Measurements from ENCODE around the gene TBX5. TPM values are rescaled to one million over a fixed set of nuclear protein-coding genes. Genes with fewer than 3 reads are reported as not detected.

Gene TBX5
- total RNA-seq, 6 experiments from 2014 or later: not detected

DNA sequence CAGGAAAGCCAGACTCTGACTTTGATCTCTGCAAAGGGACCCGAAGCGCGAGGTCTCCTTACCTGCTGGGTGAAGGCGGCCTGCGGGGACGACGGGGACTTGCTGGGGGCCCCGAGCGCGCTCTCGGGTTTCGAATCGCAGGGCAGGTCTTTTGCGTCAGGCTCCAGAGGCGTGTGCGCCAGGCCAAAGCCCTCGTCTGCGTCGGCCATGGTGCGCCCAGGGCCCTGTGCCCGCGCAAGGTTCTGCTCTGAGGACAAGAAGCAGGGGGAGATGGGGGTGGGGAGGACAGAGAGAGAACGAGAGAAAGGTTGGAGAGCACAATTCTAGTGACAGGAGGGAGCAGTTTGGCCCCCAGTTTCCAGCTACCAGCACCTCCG is 2.3 kb downstream of the TBX5 start:
- no peaks in the 10 kb centered on the region for H3K36me3 ChIP-seq
- peaks cover 15% of the 10 kb centered on the region in 2 donors for H3K27me3 ChIP-seq
- H3K27ac ChIP-seq: no peak overlapping the region
- no peak for ATAC-seq
- no peaks in the 10 kb centered on the region for H3K9me3 ChIP-seq
- 2% methylated on average over 11 of the region's 24 CpGs for WGBS (ENCODE audit: insufficient coverage, low coverage, low lambda C conversion rate, missing lambda C conversion rate)
- H3K4me1 ChIP-seq: no peaks in the 10 kb centered on the region
- no peak overlapping the region for H3K4me3 ChIP-seq
- intact Hi-C loops (cut with DNase I): no loop called here
- DNase-seq: no peak
- TF ChIP-seq, protein P1, sequence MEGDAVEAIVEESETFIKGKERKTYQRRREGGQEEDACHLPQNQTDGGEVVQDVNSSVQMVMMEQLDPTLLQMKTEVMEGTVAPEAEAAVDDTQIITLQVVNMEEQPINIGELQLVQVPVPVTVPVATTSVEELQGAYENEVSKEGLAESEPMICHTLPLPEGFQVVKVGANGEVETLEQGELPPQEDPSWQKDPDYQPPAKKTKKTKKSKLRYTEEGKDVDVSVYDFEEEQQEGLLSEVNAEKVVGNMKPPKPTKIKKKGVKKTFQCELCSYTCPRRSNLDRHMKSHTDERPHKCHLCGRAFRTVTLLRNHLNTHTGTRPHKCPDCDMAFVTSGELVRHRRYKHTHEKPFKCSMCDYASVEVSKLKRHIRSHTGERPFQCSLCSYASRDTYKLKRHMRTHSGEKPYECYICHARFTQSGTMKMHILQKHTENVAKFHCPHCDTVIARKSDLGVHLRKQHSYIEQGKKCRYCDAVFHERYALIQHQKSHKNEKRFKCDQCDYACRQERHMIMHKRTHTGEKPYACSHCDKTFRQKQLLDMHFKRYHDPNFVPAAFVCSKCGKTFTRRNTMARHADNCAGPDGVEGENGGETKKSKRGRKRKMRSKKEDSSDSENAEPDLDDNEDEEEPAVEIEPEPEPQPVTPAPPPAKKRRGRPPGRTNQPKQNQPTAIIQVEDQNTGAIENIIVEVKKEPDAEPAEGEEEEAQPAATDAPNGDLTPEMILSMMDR (IDR thresholded peaks at IDR 0.05): no peak
- no peak for TF ChIP-seq POLR2A (IDR thresholded peaks at IDR 0.05)

DNA sequence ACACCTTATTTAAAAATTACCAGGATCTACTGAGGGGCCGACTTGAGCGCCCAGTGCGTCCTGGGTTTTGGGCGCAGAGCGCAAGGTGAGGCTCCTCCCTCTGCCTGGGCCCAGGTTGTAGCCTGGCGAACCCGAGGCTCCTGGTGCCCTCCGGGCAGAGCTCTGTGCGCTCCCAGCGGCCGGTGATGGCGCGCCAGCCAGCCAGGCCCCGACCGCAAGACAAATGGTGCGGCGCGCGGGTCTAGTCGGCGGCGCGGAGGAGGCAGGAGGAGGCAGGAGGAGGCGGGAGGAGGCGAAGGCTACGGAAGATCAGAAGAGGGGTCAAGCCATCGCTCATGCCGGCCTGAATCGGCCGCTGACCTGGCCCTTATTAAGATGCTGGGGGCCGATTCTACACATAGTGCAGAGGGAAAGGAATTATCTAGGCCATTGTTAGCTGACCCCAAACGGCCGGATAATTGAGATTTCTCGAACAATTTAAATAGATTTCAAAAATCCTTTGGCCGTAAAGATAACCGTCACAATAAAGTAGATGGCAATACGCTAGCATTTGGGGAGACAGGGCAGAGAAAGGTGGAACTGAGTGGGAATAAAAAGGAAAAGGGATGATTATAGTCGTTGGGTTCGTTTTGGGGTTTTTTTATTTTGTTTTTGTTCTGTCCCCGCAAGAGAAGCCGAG is 2.8 kb downstream of the TBX5 start:
- ATAC-seq (peak in 3 of 4 donors; percentile 39 to 54 (median 42)), DNase-seq (no peak)
- Histone ChIP-seq H3K4me3 (no peak overlapping the region), H3K36me3 (no peaks in the 10 kb centered on the region), H3K4me1 (no peaks in the 10 kb centered on the region), H3K27ac (no peak overlapping the region), H3K9me3 (no peaks in the 10 kb centered on the region), H3K27me3 (peaks cover 11 to 14% of the 10 kb centered on the region in 2 donors)
- 3% methylated on average over 18 of the region's 41 CpGs for WGBS (ENCODE audit: insufficient coverage, low coverage, low lambda C conversion rate, missing lambda C conversion rate)
- no peak for TF ChIP-seq POLR2A (IDR thresholded peaks at IDR 0.05)
- TF ChIP-seq, protein P1 (IDR thresholded peaks at IDR 0.05): peak in 1 of 4 donors; percentile 16
- intact Hi-C loops (cut with DNase I): no loop called here

DNA sequence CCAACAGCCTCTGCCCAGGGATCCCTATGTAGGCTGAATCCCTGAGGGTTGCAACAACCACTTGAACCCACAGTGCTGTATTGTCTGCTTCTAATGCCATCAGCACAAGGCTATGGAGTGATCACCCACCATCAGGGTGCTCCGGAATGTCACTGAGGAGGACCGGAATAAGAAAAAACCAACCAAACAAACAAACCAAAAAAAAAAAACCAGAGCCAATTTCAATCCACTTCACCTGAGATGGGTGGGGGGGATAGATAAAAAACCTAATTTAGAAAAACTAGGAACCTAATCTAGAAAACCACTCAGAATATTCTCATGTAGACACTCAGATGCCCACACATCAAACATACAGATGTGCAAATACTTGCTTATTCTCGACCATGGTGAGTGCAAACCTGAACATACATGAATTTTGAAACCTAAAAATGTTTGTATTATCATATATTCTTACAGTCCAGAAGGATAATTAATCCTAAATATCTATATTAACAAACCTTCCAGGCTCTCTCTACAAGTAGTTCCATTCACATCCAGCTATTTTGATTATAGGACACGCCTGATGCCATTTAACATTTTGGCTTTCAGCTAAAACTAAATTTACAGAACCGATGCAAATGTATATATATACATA is 3.7 kb downstream of the TBX5 start:
- H3K36me3 ChIP-seq: no peaks in the 10 kb centered on the region
- no peak overlapping the region for H3K27ac ChIP-seq
- intact Hi-C loops (cut with DNase I): no loop called here
- 14% methylated on average over 5 of the region's 5 CpGs for WGBS (ENCODE audit: insufficient coverage, low coverage, low lambda C conversion rate, missing lambda C conversion rate)
- peaks cover 8 to 11% of the 10 kb centered on the region in 2 donors for H3K27me3 ChIP-seq
- no peak for DNase-seq
- TF ChIP-seq, protein P1 (IDR thresholded peaks at IDR 0.05): no peak
- no peak for TF ChIP-seq POLR2A (IDR thresholded peaks at IDR 0.05)
- no peaks in the 10 kb centered on the region for H3K9me3 ChIP-seq
- H3K4me3 ChIP-seq: no peak overlapping the region
- no peaks in the 10 kb centered on the region for H3K4me1 ChIP-seq
- ATAC-seq: no peak

DNA sequence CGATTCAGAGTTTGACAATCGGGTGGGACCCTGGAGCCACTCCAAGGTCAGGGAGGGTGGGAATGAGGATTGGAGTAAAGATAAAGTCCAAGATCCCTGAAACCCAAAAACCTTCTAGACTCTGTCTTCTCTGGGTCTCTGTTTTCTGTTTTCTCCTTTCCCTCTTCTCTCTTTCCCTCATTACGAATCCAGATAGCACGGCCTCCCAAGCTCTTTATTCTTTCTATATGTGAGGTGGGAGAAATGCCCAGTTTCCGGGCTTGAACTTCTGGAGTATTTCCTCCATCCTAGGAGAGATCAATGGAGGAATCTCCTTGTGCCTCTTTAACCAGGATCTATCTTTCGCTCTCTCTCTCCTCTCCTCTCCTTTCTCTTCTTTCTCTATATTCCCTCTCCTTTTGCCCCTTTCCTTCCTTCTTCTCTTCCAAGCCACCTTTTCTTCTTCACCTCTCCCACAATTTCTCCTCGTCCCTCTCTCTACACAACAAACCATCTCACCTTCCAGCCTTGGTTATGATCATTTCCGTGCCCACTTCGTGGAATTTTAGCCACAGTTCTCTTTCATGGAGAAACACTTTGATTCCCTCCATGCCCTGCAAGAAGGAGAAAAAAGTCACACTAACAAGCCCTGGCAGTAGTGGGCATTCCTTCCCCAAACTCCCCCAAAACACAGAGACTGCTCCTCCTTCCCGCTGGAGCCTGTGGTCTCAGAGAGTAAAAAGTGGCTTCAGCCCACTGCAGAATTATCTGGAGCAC is 4.4 kb downstream of the TBX5 start:
- peaks cover 8 to 9% of the 10 kb centered on the region in 2 donors for H3K27me3 ChIP-seq

More for the DNA sequence above, 4.4 kb downstream of the TBX5 start:
- no peak for ATAC-seq
- TF ChIP-seq, protein P1 (IDR thresholded peaks at IDR 0.05): no peak
- TF ChIP-seq POLR2A (IDR thresholded peaks at IDR 0.05): no peak
- H3K36me3 ChIP-seq: no peaks in the 10 kb centered on the region
- no peak for DNase-seq
- no peak overlapping the region for H3K27ac ChIP-seq
- intact Hi-C loops (cut with DNase I): no loop called here
- H3K9me3 ChIP-seq: no peaks in the 10 kb centered on the region
- no peak overlapping the region for H3K4me3 ChIP-seq
- WGBS (ENCODE audit: insufficient coverage, low coverage, low lambda C conversion rate, missing lambda C conversion rate): 5% methylated on average over 10 of the region's 10 CpGs
- no peaks in the 10 kb centered on the region for H3K4me1 ChIP-seq

All from right lobe of liver (tissue), 6 donors.